H9 (cell line): Measurements from ENCODE around the gene SCYL3. TPM values are rescaled to one million over a fixed set of nuclear protein-coding genes. Genes with fewer than 3 reads are reported as not detected.

Source experiments
- DNase-seq: peaks from one replicate; pipeline ENCODE4 v3.0.0-alpha.2; 2017
- H2AFZ ChIP-seq: one replicate; pipeline ENCODE4 v1.6.1; 2013; ENCODE audit warnings: mild to moderate bottlenecking, low read length, control low read depth, moderate library complexity
- H2AK5ac ChIP-seq: 2 replicates; pipeline ENCODE4 v1.6.1; 2013; ENCODE audit warnings: low read length, control low read depth, mixed read lengths; ENCODE audit not compliant: insufficient read length
- H2BK120ac ChIP-seq: one replicate; pipeline ENCODE4 v1.6.1; 2013; ENCODE audit warnings: low read depth, mild to moderate bottlenecking, low read length, control low read depth, inconsistent platforms; ENCODE audit not compliant: poor library complexity, severe bottlenecking
- H2BK12ac ChIP-seq: 2 replicates; pipeline ENCODE4 v1.6.1; 2013; ENCODE audit warnings: low read length, control low read depth, mixed read lengths, low read depth; ENCODE audit not compliant: insufficient read length
- H2BK15ac ChIP-seq: 2 replicates; pipeline ENCODE4 v1.6.1; 2013; ENCODE audit warnings: low read depth, low read length, control low read depth
- H2BK20ac ChIP-seq: one replicate; pipeline ENCODE4 v1.6.1; 2013; ENCODE audit warnings: low read depth, mild to moderate bottlenecking, low read length, control low read depth, inconsistent platforms; ENCODE audit not compliant: poor library complexity, severe bottlenecking
- H2BK5ac ChIP-seq: 2 replicates; pipeline ENCODE4 v1.6.1; 2013; ENCODE audit warnings: low read length, control low read depth, mixed read lengths; ENCODE audit not compliant: insufficient read length
- H3K14ac ChIP-seq: 2 replicates; pipeline ENCODE4 v1.6.1; 2013; ENCODE audit warnings: low read length, control low read depth; ENCODE audit not compliant: insufficient read depth
- H3K18ac ChIP-seq: 2 replicates; pipeline ENCODE4 v1.6.1; 2013; ENCODE audit warnings: low read depth, mild to moderate bottlenecking, mixed read lengths, low read length, control low read depth; ENCODE audit not compliant: insufficient read length
- H3K23ac ChIP-seq: 2 replicates; pipeline ENCODE4 v1.6.1; 2013; ENCODE audit warnings: low read length, control low read depth, mixed read lengths, low read depth; ENCODE audit not compliant: insufficient read length
- H3K23me2 ChIP-seq: 2 replicates; pipeline ENCODE4 v1.6.1; 2013; ENCODE audit warnings: low read depth, mild to moderate bottlenecking, mixed read lengths, low read length, control low read depth; ENCODE audit not compliant: insufficient read length, poor library complexity, severe bottlenecking
- H3K27ac ChIP-seq: 2 replicates; pipeline ENCODE4 v1.5.1; 2013; ENCODE audit warnings: low read length, control low read depth, mixed read lengths, low read depth; ENCODE audit not compliant: insufficient read length
- H3K27me3 ChIP-seq: 2 replicates; pipeline ENCODE4 v1.6.1; 2013; ENCODE audit warnings: low read length, control low read depth, inconsistent platforms; ENCODE audit not compliant: insufficient read depth
- H3K4ac ChIP-seq: 2 replicates; pipeline ENCODE4 v1.6.1; 2013; ENCODE audit warnings: low read depth, mild to moderate bottlenecking, control low read depth, inconsistent platforms, low read length, moderate library complexity
- H3K4me1 ChIP-seq: 2 replicates; pipeline ENCODE4 v1.6.1; 2013; ENCODE audit warnings: low read length, control low read depth, inconsistent platforms; ENCODE audit not compliant: insufficient read depth
- H3K4me2 ChIP-seq: 2 replicates; pipeline ENCODE4 v1.6.1; 2013; ENCODE audit warnings: low read length, control low read depth, mixed read lengths; ENCODE audit not compliant: insufficient read length, insufficient read depth
- H3K56ac ChIP-seq: 2 replicates; pipeline ENCODE4 v1.6.1; 2013; ENCODE audit warnings: low read depth, mild to moderate bottlenecking, mixed read lengths, low read length, control low read depth; ENCODE audit not compliant: insufficient read length
- H3K79me1 ChIP-seq: 2 replicates; pipeline ENCODE4 v1.6.1; 2013; ENCODE audit warnings: low read depth, mild to moderate bottlenecking, moderate library complexity, low read length, control low read depth, inconsistent platforms; ENCODE audit not compliant: insufficient read depth, poor library complexity, severe bottlenecking
- H3K79me2 ChIP-seq: 2 replicates; pipeline ENCODE4 v1.6.1; 2013; ENCODE audit warnings: low read length, control low read depth, inconsistent platforms; ENCODE audit not compliant: insufficient read depth
- H3K9ac ChIP-seq: 2 replicates; pipeline ENCODE4 v1.6.1; 2013; ENCODE audit warnings: low read length, control low read depth, mixed read lengths; ENCODE audit not compliant: insufficient read length; ENCODE audit errors: extremely low read depth
- H3K9me3 ChIP-seq: one replicate; pipeline ENCODE4 v1.6.1; 2013; ENCODE audit warnings: low read depth, low read length, inconsistent platforms; ENCODE audit not compliant: control insufficient read depth
- H3T11ph ChIP-seq: one replicate; pipeline ENCODE4 v1.6.1; 2013; ENCODE audit warnings: mild to moderate bottlenecking, low read length, control low read depth, inconsistent platforms
- H4K20me1 ChIP-seq: one replicate; pipeline ENCODE4 v1.6.1; 2013; ENCODE audit not compliant: control insufficient read depth, insufficient read length, insufficient read depth
- H4K5ac ChIP-seq: 2 replicates; pipeline ENCODE4 v1.6.1; 2013; ENCODE audit warnings: low read depth, mild to moderate bottlenecking, mixed read lengths, low read length, control low read depth; ENCODE audit not compliant: insufficient read length
- H4K8ac ChIP-seq: replicated peaks from 2 replicates; pipeline ENCODE4 v1.6.1; 2013; ENCODE audit warnings: low read length, control low read depth, mixed read lengths, low read depth; ENCODE audit not compliant: insufficient read length
- H4K91ac ChIP-seq: 2 replicates; pipeline ENCODE4 v1.6.1; 2013; ENCODE audit warnings: low read depth, mild to moderate bottlenecking, moderate library complexity, mixed read lengths, low read length, control low read depth; ENCODE audit not compliant: insufficient read length
- H3K27ac Mint-ChIP-seq, 3 experiments: 2 replicates in 2 of 3; 3 replicates in 1 of 3; pipeline ENCODE4 v1.8.0; 2020 to 2021; ENCODE audit warnings: mixed read lengths in 3 of 3, mild to moderate bottlenecking in 1 of 3, moderate library complexity in 1 of 3
- H3K27me3 Mint-ChIP-seq: 2 replicates; pipeline ENCODE4 v1.8.0; 2021; ENCODE audit warnings: low read depth, mild to moderate bottlenecking, moderate library complexity, mixed read lengths
- H3K36me3 Mint-ChIP-seq, 3 experiments: 2 replicates in 2 of 3; 3 replicates in 1 of 3; pipeline ENCODE4 v1.8.0; 2020 to 2021; ENCODE audit warnings: low read depth in 3 of 3, mixed read lengths in 3 of 3; ENCODE audit not compliant: insufficient read depth in 1 of 3
- H3K4me1 Mint-ChIP-seq, 2 experiments: 2 replicates each; pipeline ENCODE4 v1.8.0; 2020; ENCODE audit warnings: mixed read lengths in 2 of 2
- H3K4me3 Mint-ChIP-seq, 2 experiments: 2 replicates in 1 of 2; 3 replicates in 1 of 2; pipeline ENCODE4 v1.8.0; 2020 to 2021; ENCODE audit warnings: mild to moderate bottlenecking in 2 of 2, mixed read lengths in 2 of 2, moderate library complexity in 1 of 2
- H3K9me3 Mint-ChIP-seq, 2 experiments: 2 replicates in 1 of 2; 3 replicates in 1 of 2; pipeline ENCODE4 v1.8.0; 2020; ENCODE audit warnings: mild to moderate bottlenecking in 2 of 2, mixed read lengths in 2 of 2, moderate library complexity in 1 of 2
- WGBS: extraction: QIAGEN DNeasy Blood & Tissue Kit; methylation state at CpG from one replicate; pipeline ENCODE4 v1.1.7; 2013; ENCODE audit warnings: missing lambda C conversion rate, low lambda C conversion rate, mixed read lengths; ENCODE audit not compliant: insufficient read length; ENCODE audit errors: extremely low coverage; 5-methylcytosine and 5-hydroxymethylcytosine counted together
- total RNA-seq: library from RNA; stranded (reverse); gene quantifications from 2 replicates; pipeline ENCODE4 v1.2.1, GENCODE V29; 2021
- TF ChIP-seq, protein P1 (sequence below): fragments of 200-600 bp; sonication (generic); conservative IDR thresholded peaks from 3 replicates; pipeline ENCODE4 v1.8.0; 2021; ENCODE audit warnings: antibody characterized with exemption, mild to moderate bottlenecking

The SCYL3 gene
- total RNA-seq, 1 experiment from 2014 or later = 3.9 TPM

- no peak overlapping the region for H2AFZ ChIP-seq
- H3K79me2 ChIP-seq = no peaks in the 10 kb centered on the region
- H3K9me3 ChIP-seq = no peaks in the 10 kb centered on the region
- no peak overlapping the region for H3K4me2 ChIP-seq
- H3K9me3 Mint-ChIP-seq = 0 out of 5 replicates have a peak, but pooled peaks cover 0 to 3% of the 10 kb centered on the region in 2 experiments
- H2BK20ac ChIP-seq = no peak overlapping the region
- no peak overlapping the region for H3K27ac Mint-ChIP-seq
- H3K23me2 ChIP-seq = no peaks in the 10 kb centered on the region
- no peak for DNase-seq
- no peak overlapping the region for H2BK120ac ChIP-seq
- H3K4me1 Mint-ChIP-seq = no peaks in the 10 kb centered on the region
- TF ChIP-seq, protein P1, sequence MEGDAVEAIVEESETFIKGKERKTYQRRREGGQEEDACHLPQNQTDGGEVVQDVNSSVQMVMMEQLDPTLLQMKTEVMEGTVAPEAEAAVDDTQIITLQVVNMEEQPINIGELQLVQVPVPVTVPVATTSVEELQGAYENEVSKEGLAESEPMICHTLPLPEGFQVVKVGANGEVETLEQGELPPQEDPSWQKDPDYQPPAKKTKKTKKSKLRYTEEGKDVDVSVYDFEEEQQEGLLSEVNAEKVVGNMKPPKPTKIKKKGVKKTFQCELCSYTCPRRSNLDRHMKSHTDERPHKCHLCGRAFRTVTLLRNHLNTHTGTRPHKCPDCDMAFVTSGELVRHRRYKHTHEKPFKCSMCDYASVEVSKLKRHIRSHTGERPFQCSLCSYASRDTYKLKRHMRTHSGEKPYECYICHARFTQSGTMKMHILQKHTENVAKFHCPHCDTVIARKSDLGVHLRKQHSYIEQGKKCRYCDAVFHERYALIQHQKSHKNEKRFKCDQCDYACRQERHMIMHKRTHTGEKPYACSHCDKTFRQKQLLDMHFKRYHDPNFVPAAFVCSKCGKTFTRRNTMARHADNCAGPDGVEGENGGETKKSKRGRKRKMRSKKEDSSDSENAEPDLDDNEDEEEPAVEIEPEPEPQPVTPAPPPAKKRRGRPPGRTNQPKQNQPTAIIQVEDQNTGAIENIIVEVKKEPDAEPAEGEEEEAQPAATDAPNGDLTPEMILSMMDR = no peak
- no peak overlapping the region for H4K8ac ChIP-seq
- H3K79me1 ChIP-seq = no peaks in the 10 kb centered on the region
- H3K27ac ChIP-seq = no peak overlapping the region
- no peaks in the 10 kb centered on the region for H3K4me1 ChIP-seq
- H3T11ph ChIP-seq = no peak overlapping the region
- H4K20me1 ChIP-seq = no peaks in the 10 kb centered on the region
- H2BK15ac ChIP-seq = no peak overlapping the region
- no peak overlapping the region for H2BK5ac ChIP-seq
- no peak overlapping the region for H3K4ac ChIP-seq
- no peak overlapping the region for H3K4me3 Mint-ChIP-seq
- no peaks in the 10 kb centered on the region for H3K27me3 ChIP-seq
- H3K14ac ChIP-seq = no peak overlapping the region
- H3K23ac ChIP-seq = no peak overlapping the region
- H4K91ac ChIP-seq = no peak overlapping the region
- no CpG with 5 or more reads among the region's 20 CpGs for WGBS
- no peak overlapping the region for H2BK12ac ChIP-seq
- H3K18ac ChIP-seq = no peak overlapping the region
- H3K36me3 Mint-ChIP-seq = peaks cover 9 to 23% (median 20%) of the 10 kb centered on the region in 3 experiments
- no peak overlapping the region for H3K9ac ChIP-seq
- no peaks in the 10 kb centered on the region for H3K27me3 Mint-ChIP-seq
- H2AK5ac ChIP-seq = no peak overlapping the region
- H4K5ac ChIP-seq = no peak overlapping the region
- no peak overlapping the region for H3K56ac ChIP-seq
Observed at GRCh38 chr1:169882039-169882511, 11.6 kb downstream of the SCYL3 start.
